ENCODE measurements around the gene TEKTIP1. TPM values are rescaled to one million over a fixed set of nuclear protein-coding genes. Genes with fewer than 3 reads are reported as not detected.

TEKTIP1 gene
- total and polyA plus RNA-seq, 2 experiments from 2014 or later, result 1.5 TPM; not detected in 1

GRCh38 chr19:3589439-3589838 is 50.5 kb downstream of the TEKTIP1 start:
- Histone ChIP-seq H3K27ac (no peak overlapping the region), H3K9me3 (ENCODE audit: low read depth) (no peaks in the 10 kb centered on the region), H4K20me1 (ENCODE audit: insufficient read depth, poor library complexity, severe bottlenecking) (no peaks in the 10 kb centered on the region), H3K9me2 (replicated peaks; ENCODE audit: insufficient read depth) (no peaks in the 10 kb centered on the region), H3K79me2 (no peaks in the 10 kb centered on the region), H3K27me3 (peaks cover 28% of the 10 kb centered on the region), H2AFZ (no peak overlapping the region), H3K36me3 (replicated peaks; ENCODE audit: insufficient read depth, low read depth) (no peaks in the 10 kb centered on the region), H3K4me2 (no peak overlapping the region), H3K4me1 (ENCODE audit: insufficient read depth) (no peaks in the 10 kb centered on the region), H3K4me3 (no peak overlapping the region)
- 90% methylated on average over 9 of the region's 11 CpGs for WGBS (ENCODE audit: low lambda C conversion rate, missing lambda C conversion rate)
- no peak for TF ChIP-seq CTCF (IDR thresholded peaks at IDR 0.05; ENCODE audit: poor library complexity)
- TF ChIP-seq EZH2phosphoT487 (IDR thresholded peaks at IDR 0.05; ENCODE audit: low read depth, severe bottlenecking, unreplicated experiment), result no peak
- no peak for TF ChIP-seq EZH2 (IDR thresholded peaks at IDR 0.05; ENCODE audit: borderline replicate concordance)
- DNase-seq (ENCODE audit: low spot score), result no peak

GRCh38 chr19:3589949-3590348 is 51.0 kb downstream of the TEKTIP1 start:
- 95% methylated on average over 18 of the region's 22 CpGs for WGBS (ENCODE audit: low lambda C conversion rate, missing lambda C conversion rate)

GRCh38 chr19:3590991-3591659 is 52.2 kb downstream of the TEKTIP1 start:
- H3K79me2 ChIP-seq, result no peaks in the 10 kb centered on the region
- TF ChIP-seq EZH2 (IDR thresholded peaks at IDR 0.05; ENCODE audit: borderline replicate concordance) (no peak), CTCF (IDR thresholded peaks at IDR 0.05; ENCODE audit: poor library complexity) (no peak)
- no peaks in the 10 kb centered on the region for H3K9me2 ChIP-seq (replicated peaks; ENCODE audit: insufficient read depth)
- 92% methylated on average over 8 of the region's 8 CpGs for WGBS (ENCODE audit: low lambda C conversion rate, missing lambda C conversion rate)
- H3K9me3 ChIP-seq (ENCODE audit: low read depth), result no peaks in the 10 kb centered on the region
- H3K4me2 ChIP-seq, result no peak overlapping the region
- DNase-seq (ENCODE audit: low spot score), result no peak
- H3K27ac ChIP-seq, result no peak overlapping the region
- H4K20me1 ChIP-seq (ENCODE audit: insufficient read depth, poor library complexity, severe bottlenecking), result no peaks in the 10 kb centered on the region
- H2AFZ ChIP-seq, result no peak overlapping the region
- no peaks in the 10 kb centered on the region for H3K4me1 ChIP-seq (ENCODE audit: insufficient read depth)
- H3K4me3 ChIP-seq, result no peak overlapping the region
- no peaks in the 10 kb centered on the region for H3K36me3 ChIP-seq (replicated peaks; ENCODE audit: insufficient read depth, low read depth)
- H3K27me3 ChIP-seq, result peaks cover 16% of the 10 kb centered on the region

More at GRCh38 chr19:3589949-3590348, 51.0 kb downstream of the TEKTIP1 start:
- Histone ChIP-seq H3K9me3 (ENCODE audit: low read depth) (no peaks in the 10 kb centered on the region), H2AFZ (no peak overlapping the region), H4K20me1 (ENCODE audit: insufficient read depth, poor library complexity, severe bottlenecking) (no peaks in the 10 kb centered on the region), H3K4me2 (no peak overlapping the region), H3K36me3 (replicated peaks; ENCODE audit: insufficient read depth, low read depth) (no peaks in the 10 kb centered on the region), H3K79me2 (no peaks in the 10 kb centered on the region), H3K4me1 (ENCODE audit: insufficient read depth) (no peaks in the 10 kb centered on the region), H3K4me3 (no peak overlapping the region), H3K27ac (no peak overlapping the region), H3K27me3 (peaks cover 25% of the 10 kb centered on the region), H3K9me2 (replicated peaks; ENCODE audit: insufficient read depth) (no peaks in the 10 kb centered on the region)
- no peak for DNase-seq (ENCODE audit: low spot score)
- TF ChIP-seq CTCF (IDR thresholded peaks at IDR 0.05; ENCODE audit: poor library complexity), result no peak
- no peak for TF ChIP-seq EZH2 (IDR thresholded peaks at IDR 0.05; ENCODE audit: borderline replicate concordance)
- no peak for TF ChIP-seq EZH2phosphoT487 (IDR thresholded peaks at IDR 0.05; ENCODE audit: low read depth, severe bottlenecking, unreplicated experiment)
